Measurements from ENCODE around the gene PLEKHG4B. TPM values are rescaled to one million over a fixed set of nuclear protein-coding genes. Genes with fewer than 3 reads are reported as not detected.
"Not testable (repeated sequence)": the region's sequence is repeated elsewhere in the genome, so short reads cannot be mapped to it uniquely, and the experiment has no call there.

The PLEKHG4B gene
- polyA plus RNA-seq, 1 experiment, result 1.4 TPM

DNA sequence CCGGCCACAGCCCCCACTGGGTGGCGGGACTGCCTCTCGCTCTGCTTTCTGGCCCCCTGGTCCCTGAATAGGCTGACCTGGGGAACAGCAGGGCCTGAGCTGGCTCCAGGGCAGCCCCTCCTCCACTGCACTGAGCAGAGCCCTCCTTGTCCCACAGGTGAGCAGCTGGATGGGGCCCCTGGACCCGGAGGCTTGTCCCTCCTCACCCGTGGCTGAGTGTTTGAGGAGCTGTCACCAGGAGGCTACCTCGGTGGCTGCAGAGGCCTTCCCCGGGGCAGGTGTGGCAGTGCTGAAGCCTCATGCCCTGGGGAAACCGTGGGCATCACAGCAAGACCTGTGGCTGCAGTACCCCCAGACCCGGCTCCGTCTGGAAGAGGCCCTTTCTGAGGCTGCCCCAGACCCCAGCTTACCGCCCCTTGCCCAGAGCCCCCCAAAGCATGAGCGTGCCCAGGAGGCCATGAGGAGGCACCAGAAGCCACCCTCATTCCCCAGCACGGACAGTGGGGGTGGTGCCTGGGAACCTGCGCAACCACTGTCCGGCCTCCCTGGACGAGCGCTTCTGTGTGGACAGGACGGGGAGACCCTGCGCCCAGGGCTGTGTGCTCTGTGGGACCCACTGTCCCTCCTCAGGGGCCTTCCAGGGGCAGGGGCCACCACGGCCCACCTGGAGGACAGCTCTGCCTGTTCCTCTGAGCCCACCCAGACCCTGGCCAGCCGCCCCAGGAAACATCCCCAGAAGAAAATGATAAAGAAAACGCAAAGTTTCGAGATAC lies 70.8 kb downstream of the PLEKHG4B start:
- no peaks in the 10 kb centered on the region for H3K27me3 ChIP-seq (ENCODE audit: control insufficient read depth, insufficient read depth, low read length)
- CTCF ChIA-PET, result interaction anchor here (1.2 kb wide), 1 partner anchor 26 kb away, joined by 3 read pairs; no protein-coding TSS in a partner anchor
- TF ChIP-seq, protein P1, sequence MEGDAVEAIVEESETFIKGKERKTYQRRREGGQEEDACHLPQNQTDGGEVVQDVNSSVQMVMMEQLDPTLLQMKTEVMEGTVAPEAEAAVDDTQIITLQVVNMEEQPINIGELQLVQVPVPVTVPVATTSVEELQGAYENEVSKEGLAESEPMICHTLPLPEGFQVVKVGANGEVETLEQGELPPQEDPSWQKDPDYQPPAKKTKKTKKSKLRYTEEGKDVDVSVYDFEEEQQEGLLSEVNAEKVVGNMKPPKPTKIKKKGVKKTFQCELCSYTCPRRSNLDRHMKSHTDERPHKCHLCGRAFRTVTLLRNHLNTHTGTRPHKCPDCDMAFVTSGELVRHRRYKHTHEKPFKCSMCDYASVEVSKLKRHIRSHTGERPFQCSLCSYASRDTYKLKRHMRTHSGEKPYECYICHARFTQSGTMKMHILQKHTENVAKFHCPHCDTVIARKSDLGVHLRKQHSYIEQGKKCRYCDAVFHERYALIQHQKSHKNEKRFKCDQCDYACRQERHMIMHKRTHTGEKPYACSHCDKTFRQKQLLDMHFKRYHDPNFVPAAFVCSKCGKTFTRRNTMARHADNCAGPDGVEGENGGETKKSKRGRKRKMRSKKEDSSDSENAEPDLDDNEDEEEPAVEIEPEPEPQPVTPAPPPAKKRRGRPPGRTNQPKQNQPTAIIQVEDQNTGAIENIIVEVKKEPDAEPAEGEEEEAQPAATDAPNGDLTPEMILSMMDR (IDR thresholded peaks at IDR 0.05; ENCODE audit: insufficient read depth, low read depth, low read length), result no peak
- POLR2A ChIA-PET, result no interaction called here
- DNase-seq (ENCODE audit: low read depth), result no peak
- no peaks in the 10 kb centered on the region for H3K36me3 ChIP-seq (ENCODE audit: control insufficient read depth, insufficient read depth, low read length)
- no peak overlapping the region for H3K4me3 ChIP-seq (ENCODE audit: low read depth, low read length)

DNA sequence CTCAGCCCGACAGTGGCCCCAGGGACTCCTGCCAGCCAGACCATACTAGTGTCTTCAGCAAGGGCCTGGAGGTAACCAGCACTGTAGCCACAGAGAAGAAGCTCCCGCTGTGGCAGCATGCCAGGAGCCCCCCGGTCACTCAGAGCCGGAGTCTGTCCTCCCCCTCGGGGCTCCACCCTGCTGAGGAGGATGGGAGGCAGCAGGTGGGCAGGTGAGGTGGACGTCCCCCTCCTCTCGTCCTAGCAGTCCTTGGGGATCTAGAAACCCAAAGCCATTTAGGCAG lies 71.3 kb downstream of the PLEKHG4B start:
- ChIA-PET POLR2A (no interaction called here), CTCF (no interaction called here)
- DNase-seq (ENCODE audit: low read depth), result no peak
- H3K27me3 ChIP-seq (ENCODE audit: control insufficient read depth, insufficient read depth, low read length), result no peaks in the 10 kb centered on the region
- no peaks in the 10 kb centered on the region for H3K36me3 ChIP-seq (ENCODE audit: control insufficient read depth, insufficient read depth, low read length)
- TF ChIP-seq, protein P1 (IDR thresholded peaks at IDR 0.05; ENCODE audit: insufficient read depth, low read depth, low read length), result no peak
- no peak overlapping the region for H3K4me3 ChIP-seq (ENCODE audit: low read depth, low read length)

DNA sequence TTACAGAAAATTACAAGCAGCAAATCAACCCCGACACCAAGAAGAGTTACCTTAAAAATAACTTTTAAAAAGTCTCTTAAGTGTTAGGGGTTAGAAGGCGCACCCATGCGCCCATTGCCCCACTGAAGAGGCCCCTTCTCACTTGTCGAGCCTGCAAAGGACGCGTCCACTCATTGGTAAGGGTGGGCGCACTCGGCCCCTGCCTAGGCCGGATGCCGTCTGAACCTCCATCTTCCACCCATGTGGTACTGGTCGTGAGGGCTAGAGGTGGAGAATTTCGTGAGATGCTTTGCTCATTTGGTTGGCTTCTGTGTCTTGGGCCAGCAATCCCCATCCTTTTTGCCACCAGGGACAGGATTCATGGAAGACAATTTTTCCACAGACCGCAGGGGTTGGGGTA lies 71.9 kb downstream of the PLEKHG4B start:
- Histone ChIP-seq H3K36me3 (ENCODE audit: control insufficient read depth, insufficient read depth, low read length) (no peaks in the 10 kb centered on the region), H3K27me3 (ENCODE audit: control insufficient read depth, insufficient read depth, low read length) (no peaks in the 10 kb centered on the region), H3K4me3 (ENCODE audit: low read depth, low read length) (no peak overlapping the region)
- ChIA-PET CTCF (no interaction called here), POLR2A (no interaction called here)
- DNase-seq (ENCODE audit: low read depth), result no peak
- TF ChIP-seq, protein P1 (IDR thresholded peaks at IDR 0.05; ENCODE audit: insufficient read depth, low read depth, low read length), result no peak

DNA sequence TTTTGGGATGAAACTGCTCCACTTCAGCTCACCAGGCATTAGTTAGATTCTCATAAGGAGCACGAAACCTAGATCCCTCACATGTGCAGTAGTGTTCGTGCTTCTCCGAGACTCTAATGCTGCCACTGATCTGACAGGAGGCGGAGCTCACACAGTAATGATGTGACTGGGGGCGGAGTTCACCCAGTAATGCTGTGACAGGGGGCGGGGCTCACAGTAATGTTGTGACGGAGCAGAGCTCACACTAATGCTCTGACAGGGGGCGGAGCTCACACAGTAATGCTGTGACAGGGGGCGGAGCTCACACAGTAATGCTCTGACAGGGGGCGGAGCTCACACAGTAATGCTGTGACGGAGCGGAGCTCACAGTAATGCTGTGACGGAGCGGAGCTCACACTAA lies 72.3 kb downstream of the PLEKHG4B start:
- CTCF ChIA-PET, result no interaction called here
- no peak for DNase-seq (ENCODE audit: low read depth)
- Histone ChIP-seq H3K36me3 (ENCODE audit: control insufficient read depth, insufficient read depth, low read length) (no peaks in the 10 kb centered on the region), H3K27me3 (ENCODE audit: control insufficient read depth, insufficient read depth, low read length) (no peaks in the 10 kb centered on the region), H3K4me3 (ENCODE audit: low read depth, low read length) (no peak overlapping the region)
- TF ChIP-seq, protein P1 (IDR thresholded peaks at IDR 0.05; ENCODE audit: insufficient read depth, low read depth, low read length), result no peak
- POLR2A ChIA-PET, result no interaction called here

DNA sequence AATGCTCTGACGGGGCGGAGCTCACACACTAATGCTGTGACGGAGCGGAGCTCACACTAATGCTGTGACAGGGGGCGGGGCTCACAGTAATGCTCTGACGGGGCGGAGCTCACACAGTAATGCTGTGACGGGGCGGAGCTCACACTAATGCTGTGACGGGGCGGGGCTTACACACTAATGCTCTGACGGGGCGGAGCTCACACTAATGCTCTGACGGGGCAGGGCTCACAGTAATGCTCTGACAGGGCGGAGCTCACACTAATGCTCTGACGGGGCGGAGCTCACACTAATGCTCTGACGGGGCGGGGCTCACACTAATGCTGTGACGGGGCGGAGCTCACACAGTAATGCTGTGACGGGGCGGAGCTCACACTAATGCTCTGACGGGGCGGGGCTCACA lies 72.8 kb downstream of the PLEKHG4B start:
- POLR2A ChIA-PET; CTCF ChIA-PET; H3K27me3 ChIP-seq (ENCODE audit: control insufficient read depth, insufficient read depth, low read length); DNase-seq (ENCODE audit: low read depth); H3K36me3 ChIP-seq (ENCODE audit: control insufficient read depth, insufficient read depth, low read length); H3K4me3 ChIP-seq (ENCODE audit: low read depth, low read length): not testable (repeated sequence)
